CD4-positive, alpha-beta T cell treated with Interleukin-15 for 4 hours (primary cell): Measurements from ENCODE around the gene ALPI.
A peak's percentile ranks its signal among the peaks of the same experiment; 100 is the strongest.
"Not testable (repeated sequence)": the region's sequence is repeated elsewhere in the genome, so short reads cannot be mapped to it uniquely, and the experiment has no call there.

Source experiments
- DNase-seq: peaks from one replicate; pipeline ENCODE4 v3.0.0-alpha.2; 2020; ENCODE audit warnings: low spot score

Gene ALPI

DNA sequence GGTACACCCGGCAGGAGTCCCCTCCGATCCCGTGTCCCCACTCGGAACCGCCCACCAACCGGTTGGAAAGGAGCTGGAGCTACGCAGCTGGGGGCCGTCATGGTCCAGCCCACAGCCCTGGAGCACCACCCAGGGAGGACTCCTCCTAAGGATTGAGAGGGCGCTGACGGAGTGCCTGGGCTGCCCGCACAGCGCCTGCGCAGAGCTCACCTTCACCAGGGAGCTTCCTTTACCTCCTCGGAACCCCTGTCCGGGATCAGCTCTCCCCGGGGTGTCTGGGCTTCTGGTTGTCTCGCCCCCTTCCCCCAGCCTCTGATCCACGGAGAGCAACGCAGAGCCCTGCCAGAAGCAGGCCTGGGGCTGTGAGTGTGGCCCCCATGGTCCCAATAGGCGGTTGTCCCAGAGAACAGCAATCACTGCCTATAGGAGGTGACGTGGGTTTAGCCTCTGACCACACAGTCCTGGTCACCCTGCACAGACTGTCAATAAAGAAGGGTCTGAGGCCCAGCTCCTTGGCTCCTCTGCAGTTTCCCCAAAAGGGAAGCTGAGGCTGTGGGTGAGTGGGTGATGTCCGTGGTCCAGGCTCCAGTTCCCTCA, 34.7 kb upstream of the ALPI start:
- no peak for DNase-seq

DNA sequence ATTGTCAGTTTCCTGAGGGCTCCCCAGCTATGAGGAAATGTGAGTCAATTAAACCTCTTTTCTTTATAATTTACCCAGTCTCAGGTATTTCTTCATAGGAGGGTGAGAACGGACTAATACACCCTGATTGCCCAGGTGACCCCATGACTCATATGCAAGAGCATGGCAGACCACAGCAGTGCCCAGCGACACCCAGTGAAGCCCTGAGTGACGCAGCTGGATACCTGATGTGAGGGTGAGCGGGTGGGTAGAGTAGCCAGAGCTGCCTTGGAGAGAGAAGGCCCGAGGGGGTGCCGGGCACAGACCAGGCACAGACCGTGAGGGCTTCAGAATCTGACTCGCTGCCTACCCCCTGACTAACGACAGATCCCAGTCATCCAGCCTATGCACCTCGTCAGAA, 33.9 kb upstream of the ALPI start:
- DNase-seq: no peak

DNA sequence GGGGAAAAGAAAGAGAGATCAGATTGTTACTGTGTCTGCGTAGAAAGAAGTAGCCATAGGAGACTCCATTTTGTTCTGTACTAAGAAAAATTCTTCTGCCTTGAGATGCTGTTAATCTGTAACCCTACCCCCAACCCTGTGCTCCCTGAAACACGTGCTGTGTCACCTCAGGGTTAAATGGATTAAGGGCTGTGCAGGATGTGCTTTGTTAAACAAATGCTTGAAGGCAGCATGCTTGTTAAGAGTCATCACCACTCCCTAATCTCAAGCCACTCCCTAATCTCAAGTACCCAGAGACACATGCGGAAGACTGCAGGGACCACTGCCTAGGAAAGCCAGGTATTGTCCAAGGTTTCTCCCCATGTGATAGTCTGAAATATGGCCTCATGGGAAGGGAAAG, 33.0 kb upstream of the ALPI start:
- DNase-seq: not testable (repeated sequence)

DNA sequence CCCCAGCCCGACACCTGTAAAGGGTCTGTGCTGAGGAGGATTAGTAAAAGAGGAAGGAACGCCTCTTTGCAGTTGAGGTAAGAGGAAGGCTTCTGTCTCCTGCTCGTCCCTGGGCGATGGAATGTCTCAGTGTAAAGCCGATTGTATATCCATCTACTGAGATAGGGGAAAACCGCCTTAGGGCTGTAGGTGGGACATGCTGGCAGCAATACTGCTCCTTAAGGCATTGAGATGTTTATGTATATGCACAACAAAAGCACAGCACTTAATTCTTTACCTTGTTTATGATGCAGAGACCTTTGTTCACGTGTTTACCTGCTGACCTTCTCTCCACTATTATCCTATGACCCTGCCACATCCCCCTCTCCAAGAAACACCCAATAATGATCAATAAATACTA, 32.5 kb upstream of the ALPI start:
- not testable (repeated sequence) for DNase-seq

DNA sequence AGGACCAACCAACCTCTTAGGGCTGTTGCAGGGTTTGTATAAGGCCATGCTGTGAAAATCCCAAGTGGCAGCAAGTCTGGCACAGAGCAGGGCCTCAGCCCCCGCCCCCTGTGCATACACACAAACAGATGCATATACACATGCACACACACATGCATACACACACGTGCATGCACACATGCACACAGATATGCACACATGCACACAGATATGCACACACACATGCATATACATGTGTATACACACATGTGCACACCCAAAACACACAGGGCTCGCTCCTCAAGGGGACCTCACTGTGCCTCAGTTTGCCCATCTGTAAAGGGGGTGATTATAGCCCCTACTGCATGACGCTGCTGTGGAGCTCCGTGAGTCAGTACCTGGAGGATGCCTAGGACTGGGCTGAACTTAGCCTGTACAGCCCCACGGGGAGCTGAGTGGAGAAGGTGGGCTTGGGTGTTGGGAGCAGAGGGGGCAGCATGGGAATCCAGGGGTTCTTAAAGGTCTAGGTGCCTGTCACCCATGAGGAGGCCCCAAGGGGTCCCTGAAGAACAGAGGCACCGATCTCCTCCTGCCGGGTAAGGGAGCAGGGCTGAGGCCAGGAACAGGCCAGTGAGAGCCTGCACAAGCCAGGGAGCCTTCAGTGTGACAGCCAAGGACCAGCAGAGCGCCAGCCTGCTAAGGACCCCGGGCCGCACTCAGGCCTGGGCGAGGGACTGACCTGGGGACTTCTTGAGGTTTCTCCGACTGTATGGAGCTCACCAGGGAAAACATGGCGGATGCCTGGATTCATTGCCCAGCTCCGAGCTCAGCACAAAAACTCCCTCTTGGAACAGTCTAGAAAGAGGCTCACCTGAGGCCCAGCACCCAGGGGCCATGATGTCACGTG, 24.0 kb upstream of the ALPI start:
- no peak for DNase-seq

DNA sequence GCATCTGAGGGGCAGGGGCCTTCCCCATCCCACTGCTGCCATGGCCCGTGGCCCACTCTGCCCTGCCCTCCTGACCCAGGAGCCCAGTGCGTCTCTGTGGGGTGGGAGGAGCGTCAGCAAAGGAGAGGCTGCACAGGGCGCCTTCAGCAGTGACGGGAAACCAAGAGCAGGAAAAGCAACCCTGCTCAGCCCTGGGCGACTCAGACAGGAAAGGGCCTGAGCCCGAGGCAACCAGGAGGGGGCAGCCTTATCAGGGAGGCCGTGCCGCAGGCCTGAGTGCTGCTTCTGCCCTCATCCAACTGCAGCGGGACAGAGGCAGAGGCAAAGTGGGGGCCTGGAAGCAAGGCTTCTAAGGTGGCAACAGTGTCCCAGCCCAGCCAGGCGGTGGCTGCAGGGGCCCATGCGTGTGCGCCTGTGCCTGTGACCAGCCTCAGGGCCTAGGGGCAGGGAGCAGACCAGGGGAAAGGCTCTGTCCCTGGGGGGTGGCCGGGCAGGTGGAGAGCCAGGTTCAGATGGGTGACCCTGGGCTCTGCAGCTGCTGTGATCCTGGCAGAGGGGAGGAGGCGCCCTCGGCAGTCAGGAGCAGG, 23.3 kb upstream of the ALPI start:
- DNase-seq: no peak

DNA sequence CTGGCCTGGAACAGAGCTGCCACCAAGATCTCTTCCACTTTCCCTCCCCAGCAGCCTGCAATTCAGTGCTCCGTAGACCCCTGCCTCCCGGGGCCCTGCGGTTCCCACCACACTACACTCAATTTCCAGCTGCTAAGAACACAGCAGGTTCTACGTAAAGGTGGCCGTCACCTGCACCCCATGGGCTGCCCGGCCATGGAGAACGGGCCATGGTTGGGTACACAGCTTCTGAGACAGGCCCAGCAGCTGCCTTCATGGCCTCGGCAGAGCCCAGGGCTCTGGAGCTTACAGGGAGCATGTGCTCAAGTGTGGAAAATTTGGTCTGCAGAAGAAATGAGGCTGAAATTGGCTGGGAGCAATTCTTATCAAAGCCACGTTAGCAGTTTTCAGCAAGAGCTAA, 22.3 kb upstream of the ALPI start:
- DNase-seq: not testable (repeated sequence)

DNA sequence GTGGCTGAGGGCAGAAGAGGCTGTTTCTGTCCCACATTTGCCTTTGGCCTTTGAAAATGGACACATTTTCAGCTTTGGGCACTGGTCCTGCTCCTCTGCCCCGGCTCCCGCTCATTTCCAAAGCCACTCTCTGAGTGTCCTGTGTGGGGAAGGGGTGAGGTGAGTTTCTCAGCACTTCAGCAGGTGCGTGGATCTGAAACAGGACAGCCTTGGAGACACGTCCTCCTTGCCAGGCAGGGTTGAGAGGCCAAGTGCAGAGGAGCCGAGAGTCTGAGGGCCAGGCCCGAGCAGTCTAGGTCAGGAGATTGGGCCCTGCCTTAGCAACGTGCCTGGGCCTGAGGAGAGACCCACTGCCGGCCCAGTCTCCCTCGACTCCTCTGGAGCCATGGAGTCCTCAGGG, 21.9 kb upstream of the ALPI start:
- no peak for DNase-seq

DNA sequence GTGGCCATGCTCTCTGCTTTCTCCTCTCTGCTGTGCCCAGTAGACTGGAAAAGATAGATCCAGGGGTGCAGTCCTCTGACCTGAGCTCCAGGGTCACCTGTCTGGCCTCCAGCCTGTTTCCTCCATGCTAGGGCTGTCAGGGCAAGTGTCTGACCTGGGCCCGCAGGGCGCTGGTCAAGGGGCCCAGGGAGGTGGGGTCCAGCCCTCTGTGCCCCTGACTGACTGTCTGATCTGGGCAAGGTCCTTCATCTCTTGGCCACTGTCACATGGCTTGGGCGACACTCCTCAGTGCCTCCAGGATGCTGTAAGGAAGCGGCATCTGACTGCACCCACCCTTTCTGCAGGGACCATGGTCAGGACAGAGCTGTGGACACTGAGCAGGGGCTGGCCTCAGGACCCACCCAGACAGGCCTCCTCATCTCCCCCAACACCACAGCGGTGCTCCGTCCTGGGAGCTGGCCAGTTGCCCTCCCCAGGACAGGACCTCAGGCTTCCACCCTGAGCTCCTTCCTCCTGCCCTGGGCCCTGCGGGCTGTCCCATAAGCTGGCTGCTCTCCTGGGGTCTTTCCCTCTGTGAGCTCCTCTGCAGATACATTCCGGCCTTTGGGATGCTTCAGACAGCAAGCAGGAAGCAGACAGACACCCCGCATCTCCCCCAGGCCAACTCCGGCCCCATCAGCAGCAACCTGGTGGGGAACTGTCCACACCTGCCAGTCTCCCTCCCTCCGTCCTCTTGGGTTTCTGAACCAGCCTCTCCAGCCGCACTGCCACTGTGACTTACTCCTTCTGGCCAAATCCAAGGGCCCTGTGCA, 21.2 kb upstream of the ALPI start:
- DNase-seq: no peak

DNA sequence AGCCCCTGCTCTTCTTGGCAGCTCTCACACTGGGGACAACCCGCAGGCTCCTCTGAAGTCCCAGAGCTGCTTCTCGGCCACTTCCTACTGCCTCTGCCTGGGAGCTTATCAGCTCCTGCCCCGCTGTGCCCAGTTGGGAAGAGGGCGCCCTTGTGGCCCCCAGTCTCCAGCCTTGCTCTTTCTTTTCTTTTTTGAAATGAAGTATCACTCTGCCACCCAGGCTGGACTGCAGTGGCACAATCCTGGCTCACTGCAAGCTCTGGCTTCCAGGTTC, 20.6 kb upstream of the ALPI start:
- no peak for DNase-seq

DNA sequence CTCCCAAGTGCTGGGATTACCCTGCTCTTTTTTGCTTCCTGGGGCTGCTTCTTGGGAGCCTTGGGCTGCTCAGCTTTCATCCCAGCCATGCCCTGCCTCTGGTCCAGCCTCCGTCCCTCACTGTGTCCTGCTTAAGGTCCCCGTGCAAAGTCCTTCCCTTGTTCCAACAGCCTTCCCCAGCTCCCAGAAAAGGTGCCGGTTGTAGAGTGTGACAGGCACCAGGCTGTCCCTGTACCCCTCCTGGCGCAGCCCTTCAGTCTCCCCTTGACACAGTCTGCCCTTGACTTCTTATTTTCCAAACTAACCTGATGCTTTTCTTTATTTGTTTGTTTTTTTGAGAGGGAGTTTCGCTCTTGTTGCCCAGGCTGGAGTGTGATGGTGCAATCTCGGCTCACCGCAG, 20.1 kb upstream of the ALPI start:
- no peak for DNase-seq

DNA sequence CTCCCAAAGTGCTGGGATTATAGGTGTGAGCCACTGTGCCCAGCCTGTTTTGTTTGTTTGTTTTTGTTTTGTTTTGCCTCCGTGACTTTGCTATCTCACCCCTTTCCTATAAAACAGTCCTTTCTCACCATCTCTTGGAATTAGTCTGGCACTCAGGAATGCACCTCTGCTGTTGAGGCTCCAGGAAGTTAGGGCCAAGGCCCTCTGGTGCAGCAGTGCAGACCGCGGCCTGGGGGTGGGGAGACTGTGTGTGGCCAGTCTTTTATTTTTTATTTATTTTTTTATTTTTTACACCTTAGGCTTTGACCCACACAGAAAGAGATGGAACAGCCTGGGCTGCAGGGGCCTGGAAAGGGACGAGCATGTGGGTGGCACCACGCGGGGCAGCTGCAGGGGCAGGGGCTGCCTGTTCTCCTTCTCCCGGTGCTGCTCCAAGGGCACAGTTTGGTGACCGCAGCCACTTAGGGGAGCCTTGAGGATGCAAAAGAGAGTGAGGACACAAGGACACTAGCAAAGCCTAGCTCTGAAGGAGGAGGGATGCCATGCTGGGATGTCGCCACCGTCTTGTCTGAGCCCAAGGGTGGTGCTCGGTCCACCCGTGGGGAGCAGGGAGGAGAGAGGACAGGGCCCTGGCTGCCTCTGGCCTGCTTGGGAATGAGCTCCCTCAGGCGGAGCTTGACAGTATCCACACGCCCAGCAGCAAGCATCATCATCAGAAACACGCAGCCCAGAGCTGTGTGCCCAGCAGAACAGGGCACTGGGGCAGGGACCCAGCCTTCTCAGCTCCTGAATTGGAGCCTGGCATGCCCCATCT, 19.4 kb upstream of the ALPI start:
- no peak for DNase-seq

DNA sequence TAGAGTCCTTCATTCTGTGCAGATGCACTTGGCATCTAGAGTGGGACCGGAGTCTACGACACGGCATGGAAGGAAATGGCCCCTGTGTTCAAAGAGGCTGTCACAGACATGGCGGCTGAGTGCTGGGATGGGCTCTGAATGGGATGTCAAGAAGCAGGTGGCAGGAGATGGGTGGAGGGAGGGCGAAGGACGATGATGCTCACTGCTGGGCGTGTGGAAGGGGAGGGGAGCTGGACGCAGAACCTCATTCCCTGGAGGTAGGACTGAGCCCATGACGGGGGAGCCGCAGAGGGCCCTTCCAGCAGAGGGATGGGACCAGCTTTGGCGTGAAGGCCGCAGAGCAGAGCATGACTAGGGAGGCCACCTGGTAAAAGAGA, 18.8 kb upstream of the ALPI start:
- no peak for DNase-seq

DNA sequence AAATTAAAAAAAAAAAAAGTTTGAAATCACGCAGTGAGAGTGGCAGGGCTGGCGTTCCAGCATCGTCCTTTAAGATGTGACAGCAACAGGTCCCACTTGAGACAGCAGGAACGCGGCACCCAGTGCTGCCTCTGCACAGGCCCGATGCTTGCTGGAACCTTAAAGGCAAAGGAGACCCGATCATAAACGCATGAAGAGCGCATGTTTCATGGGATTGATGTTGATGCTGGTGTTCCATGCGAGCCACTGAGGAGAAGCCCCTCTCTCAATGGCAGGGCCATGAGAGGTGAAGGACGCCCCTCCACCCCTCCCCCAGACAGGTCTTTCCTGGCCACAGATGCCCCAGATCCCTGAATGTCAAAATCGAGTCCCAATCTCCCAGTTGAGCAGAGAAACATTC, 17.9 kb upstream of the ALPI start:
- no peak for DNase-seq

DNA sequence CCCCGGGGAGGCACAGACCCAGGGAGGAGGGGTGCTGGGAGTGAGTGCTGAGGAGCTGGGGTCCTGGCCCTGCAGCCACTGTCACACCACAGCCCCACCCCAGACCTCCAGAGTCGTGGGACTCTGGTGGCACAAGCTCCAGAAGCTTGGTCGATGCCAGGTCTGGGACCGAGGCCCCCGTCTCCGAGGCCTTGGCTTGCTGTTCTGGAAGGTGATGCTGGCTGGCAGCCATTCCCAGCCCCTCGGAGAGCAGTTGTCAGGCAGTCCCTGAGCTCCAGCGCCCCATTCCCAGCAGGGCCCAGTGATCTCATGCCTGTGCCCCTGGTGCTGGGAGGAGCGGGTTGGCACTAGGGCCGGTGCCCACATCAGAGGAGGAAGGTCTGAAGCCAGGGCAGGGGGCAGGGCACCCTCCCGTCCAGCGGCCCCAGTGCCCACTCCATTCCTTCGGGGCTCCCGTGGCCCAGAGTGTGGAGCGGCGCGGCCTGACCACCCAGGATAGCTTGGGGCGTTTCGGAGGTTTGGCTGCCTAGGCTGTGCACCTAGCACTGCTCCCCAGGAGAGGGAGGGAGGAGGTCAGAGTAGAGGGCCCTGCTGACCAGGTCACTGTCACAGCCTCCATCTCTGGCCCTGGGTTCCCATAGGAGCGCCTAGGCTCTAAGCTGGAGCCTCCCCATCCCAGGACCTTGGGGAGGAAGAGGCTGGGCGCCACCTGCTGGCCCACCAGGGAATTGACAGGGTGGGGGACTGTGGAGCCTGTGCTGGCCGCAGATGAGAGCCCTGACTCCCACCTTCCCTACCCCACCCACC, 16.8 kb upstream of the ALPI start:
- peak; percentile 43 for DNase-seq

DNA sequence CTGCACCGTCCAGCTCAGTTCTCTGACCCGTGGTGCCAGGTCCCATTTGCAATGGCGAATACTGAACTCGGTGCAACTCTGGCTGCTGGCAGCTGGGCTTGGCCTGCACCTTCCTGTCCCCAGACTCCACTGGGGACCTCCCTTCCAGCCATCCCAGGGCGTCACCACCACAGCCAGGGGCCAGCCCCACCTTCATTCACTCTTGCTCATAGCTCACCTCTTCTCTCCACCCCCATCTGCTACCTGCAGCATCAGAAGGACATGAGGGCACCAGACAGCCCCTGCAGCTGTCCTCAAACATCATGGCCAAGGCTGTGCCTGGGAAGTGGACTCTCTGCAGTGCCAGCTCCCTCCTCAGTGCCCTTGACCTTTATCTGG, 16.2 kb upstream of the ALPI start:
- DNase-seq: no peak

DNA sequence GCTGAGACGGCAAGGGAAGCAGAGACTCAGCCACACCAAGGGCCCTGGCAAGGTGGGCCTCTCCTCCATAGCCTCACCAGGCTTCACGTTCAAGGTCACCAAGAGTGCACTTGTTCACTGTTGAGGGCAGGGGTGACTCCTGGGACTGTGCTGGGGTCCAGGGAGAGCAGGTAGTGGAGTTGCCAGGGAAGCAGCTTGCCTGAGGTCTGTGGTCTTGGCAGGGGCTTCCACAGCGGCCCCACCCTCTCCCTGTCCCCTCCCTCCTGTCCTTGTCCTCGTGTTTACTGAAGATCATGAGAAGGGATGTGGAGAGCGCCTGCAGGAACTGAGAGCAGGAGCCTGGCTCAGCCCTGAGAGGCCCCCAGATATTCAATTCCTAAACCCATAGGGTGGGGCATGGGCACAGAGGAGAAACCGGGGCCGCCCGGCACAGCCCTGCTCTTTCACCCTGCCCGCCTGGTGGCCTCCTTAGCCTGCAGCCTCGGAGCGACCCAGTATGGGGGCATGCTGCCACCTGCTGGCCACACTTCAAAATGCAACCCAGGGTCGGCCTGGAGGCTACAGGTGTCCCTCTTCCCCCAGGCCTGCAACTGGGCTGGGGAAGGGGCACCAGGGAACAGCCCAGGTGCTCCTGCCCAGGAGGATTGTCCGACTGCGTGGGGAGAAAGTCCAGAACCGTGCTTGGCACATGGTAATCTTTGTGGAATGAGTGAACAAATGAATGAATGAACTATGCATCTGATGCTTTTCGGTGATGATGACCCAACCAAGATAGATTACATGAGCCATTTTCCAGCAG, 15.5 kb upstream of the ALPI start:
- peak; percentile 84 for DNase-seq

DNA sequence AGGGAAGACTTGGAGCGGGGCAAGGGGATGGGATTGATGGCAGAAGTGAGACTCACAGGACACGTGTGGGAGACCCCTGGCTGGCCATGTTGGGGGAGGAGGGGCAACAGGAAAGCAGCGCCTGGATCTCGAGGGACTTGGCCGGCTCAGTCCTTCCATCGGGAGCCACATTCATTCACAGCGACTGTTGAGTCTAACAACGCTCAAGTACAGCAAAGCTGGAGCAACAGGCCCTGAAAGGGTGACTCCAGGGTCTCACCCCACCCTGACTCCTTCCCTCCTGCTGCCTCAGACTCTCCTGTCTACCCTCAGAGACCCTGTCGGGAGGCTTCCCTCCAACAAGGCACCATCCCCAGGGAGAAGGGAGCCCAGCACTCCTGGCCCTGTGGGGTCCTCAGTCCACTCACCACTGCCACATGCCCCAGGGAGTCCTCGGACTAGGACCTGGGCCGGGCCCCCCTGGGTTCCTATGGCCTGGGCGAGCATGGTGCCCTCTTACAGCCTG, 14.8 kb upstream of the ALPI start:
- DNase-seq: no peak

DNA sequence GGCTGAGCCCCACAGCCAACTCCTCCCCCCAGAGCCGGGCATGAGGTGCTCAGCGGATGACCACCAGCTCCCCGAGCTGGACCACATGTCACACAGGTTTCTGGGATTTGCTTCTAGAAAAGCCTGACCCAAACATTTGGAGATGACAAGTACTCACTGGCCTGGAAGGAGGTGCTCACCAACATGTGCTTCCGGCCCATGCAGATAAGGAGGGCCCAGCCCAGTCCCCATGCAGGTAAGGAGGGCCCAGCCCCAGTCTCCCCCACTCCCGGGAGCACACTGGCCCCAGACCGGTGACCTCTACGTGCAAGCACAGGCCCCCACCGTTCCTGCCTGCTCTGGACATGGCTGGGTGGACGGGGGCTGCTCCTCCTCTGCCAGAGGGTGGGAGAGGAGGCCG, 14.0 kb upstream of the ALPI start:
- DNase-seq: not testable (repeated sequence)

DNA sequence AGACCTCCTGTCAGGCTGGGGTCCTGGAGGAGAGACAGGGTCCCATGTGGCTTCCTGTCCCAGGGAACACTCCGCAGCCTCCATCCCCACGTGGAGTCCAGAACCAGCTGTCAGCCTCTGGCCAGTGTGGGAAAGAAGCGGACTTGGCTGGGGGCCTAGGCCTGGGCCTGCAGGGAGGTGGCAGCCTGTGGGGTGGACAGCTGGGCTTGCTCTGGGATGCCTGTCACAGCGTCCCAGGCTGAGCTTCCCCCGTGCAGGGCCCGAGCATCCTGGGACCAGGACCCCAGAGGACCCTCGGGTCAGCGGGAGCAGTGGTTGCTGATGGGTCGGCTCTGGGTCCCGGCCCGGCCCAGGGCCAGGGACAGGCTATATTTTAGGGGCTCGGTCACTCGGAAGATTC, 13.5 kb upstream of the ALPI start:
- not testable (repeated sequence) for DNase-seq
